Activated naive CD8-positive, alpha-beta T cell (primary cell): ENCODE results near the gene PRPF6.
A peak's percentile ranks its signal among the peaks of the same experiment; 100 is the strongest.

ENCODE experiments used
- H3K27ac Mint-ChIP-seq: one replicate; pipeline ENCODE4 v1.8.0; 2021; ENCODE audit warnings: mixed read lengths
- H3K27me3 Mint-ChIP-seq: one replicate; pipeline ENCODE4 v1.8.0; 2021; ENCODE audit warnings: mixed read lengths
- H3K36me3 Mint-ChIP-seq: one replicate; pipeline ENCODE4 v1.8.0; 2021; ENCODE audit warnings: mixed read lengths
- H3K4me1 Mint-ChIP-seq: one replicate; pipeline ENCODE4 v1.8.0; 2021; ENCODE audit warnings: low read depth, mixed read lengths
- H3K4me3 Mint-ChIP-seq: one replicate; pipeline ENCODE4 v1.8.0; 2021; ENCODE audit warnings: mild to moderate bottlenecking, mixed read lengths
- H3K9me3 Mint-ChIP-seq: one replicate; pipeline ENCODE4 v1.8.0; 2021; ENCODE audit warnings: low read depth, mixed read lengths

The PRPF6 gene

GRCh38 chr20:63942969-63943807 lies 37.7 kb upstream of the PRPF6 start:
- no peaks in the 10 kb centered on the region for H3K36me3 Mint-ChIP-seq
- H3K4me1 Mint-ChIP-seq = peaks cover 24% of the 10 kb centered on the region
- no peak overlapping the region for H3K27ac Mint-ChIP-seq
- no peaks in the 10 kb centered on the region for H3K9me3 Mint-ChIP-seq
- H3K27me3 Mint-ChIP-seq = no peaks in the 10 kb centered on the region
- no peak overlapping the region for H3K4me3 Mint-ChIP-seq

GRCh38 chr20:63943808-63944077 lies 37.2 kb upstream of the PRPF6 start:
- Mint-ChIP-seq H3K9me3 (no peaks in the 10 kb centered on the region), H3K27ac (no peak overlapping the region), H3K27me3 (no peaks in the 10 kb centered on the region), H3K4me3 (no peak overlapping the region), H3K4me1 (peaks cover 28% of the 10 kb centered on the region), H3K36me3 (no peaks in the 10 kb centered on the region)

GRCh38 chr20:63944078-63944941 lies 36.6 kb upstream of the PRPF6 start:
- no peak overlapping the region for H3K4me3 Mint-ChIP-seq
- no peaks in the 10 kb centered on the region for H3K27me3 Mint-ChIP-seq
- peaks cover 34% of the 10 kb centered on the region for H3K4me1 Mint-ChIP-seq
- no peak overlapping the region for H3K27ac Mint-ChIP-seq
- no peaks in the 10 kb centered on the region for H3K36me3 Mint-ChIP-seq
- no peaks in the 10 kb centered on the region for H3K9me3 Mint-ChIP-seq

GRCh38 chr20:63945031-63945658 lies 35.8 kb upstream of the PRPF6 start:
- H3K36me3 Mint-ChIP-seq = no peaks in the 10 kb centered on the region
- H3K4me3 Mint-ChIP-seq = no peak overlapping the region
- H3K4me1 Mint-ChIP-seq = peaks cover 40% of the 10 kb centered on the region
- H3K27ac Mint-ChIP-seq = no peak overlapping the region
- H3K9me3 Mint-ChIP-seq = no peaks in the 10 kb centered on the region
- H3K27me3 Mint-ChIP-seq = no peaks in the 10 kb centered on the region

GRCh38 chr20:63945921-63946920 lies 34.7 kb upstream of the PRPF6 start:
- Mint-ChIP-seq H3K9me3 (no peaks in the 10 kb centered on the region), H3K27ac (no peak overlapping the region), H3K36me3 (no peaks in the 10 kb centered on the region), H3K27me3 (no peaks in the 10 kb centered on the region), H3K4me1 (peaks cover 38% of the 10 kb centered on the region), H3K4me3 (no peak overlapping the region)

GRCh38 chr20:63946986-63947637 lies 33.8 kb upstream of the PRPF6 start:
- no peaks in the 10 kb centered on the region for H3K36me3 Mint-ChIP-seq
- H3K4me1 Mint-ChIP-seq = peaks cover 36% of the 10 kb centered on the region
- H3K4me3 Mint-ChIP-seq = peak overlapping the region; percentile 89
- H3K27me3 Mint-ChIP-seq = no peaks in the 10 kb centered on the region
- no peaks in the 10 kb centered on the region for H3K9me3 Mint-ChIP-seq
- peak overlapping the region; percentile 79 for H3K27ac Mint-ChIP-seq

- Mint-ChIP-seq H3K27me3 (no peaks in the 10 kb centered on the region), H3K36me3 (no peaks in the 10 kb centered on the region), H3K27ac (peak overlapping the region; percentile 87), H3K4me3 (peak overlapping the region; percentile 89), H3K9me3 (no peaks in the 10 kb centered on the region), H3K4me1 (peaks cover 37% of the 10 kb centered on the region)
Observed at GRCh38 chr20:63947638-63948456, 33.1 kb upstream of the PRPF6 start.

- H3K27me3 Mint-ChIP-seq = no peaks in the 10 kb centered on the region
- no peak overlapping the region for H3K4me3 Mint-ChIP-seq
- no peak overlapping the region for H3K27ac Mint-ChIP-seq
- no peaks in the 10 kb centered on the region for H3K9me3 Mint-ChIP-seq
- H3K36me3 Mint-ChIP-seq = no peaks in the 10 kb centered on the region
- peaks cover 54% of the 10 kb centered on the region for H3K4me1 Mint-ChIP-seq
Observed at GRCh38 chr20:63950701-63951397, 30.1 kb upstream of the PRPF6 start.

GRCh38 chr20:63951398-63952209 lies 29.3 kb upstream of the PRPF6 start:
- no peak overlapping the region for H3K4me3 Mint-ChIP-seq
- H3K36me3 Mint-ChIP-seq = no peaks in the 10 kb centered on the region
- peaks cover 55% of the 10 kb centered on the region for H3K4me1 Mint-ChIP-seq
- no peak overlapping the region for H3K27ac Mint-ChIP-seq
- H3K27me3 Mint-ChIP-seq = no peaks in the 10 kb centered on the region
- H3K9me3 Mint-ChIP-seq = no peaks in the 10 kb centered on the region

- no peaks in the 10 kb centered on the region for H3K9me3 Mint-ChIP-seq
- no peaks in the 10 kb centered on the region for H3K27me3 Mint-ChIP-seq
- peaks cover 53% of the 10 kb centered on the region for H3K4me1 Mint-ChIP-seq
- H3K27ac Mint-ChIP-seq = no peak overlapping the region
- H3K36me3 Mint-ChIP-seq = no peaks in the 10 kb centered on the region
- H3K4me3 Mint-ChIP-seq = no peak overlapping the region
Observed at GRCh38 chr20:63952210-63952535, 28.8 kb upstream of the PRPF6 start.

GRCh38 chr20:63952769-63953168 lies 28.2 kb upstream of the PRPF6 start:
- H3K4me1 Mint-ChIP-seq = peaks cover 49% of the 10 kb centered on the region
- H3K27me3 Mint-ChIP-seq = no peaks in the 10 kb centered on the region
- H3K4me3 Mint-ChIP-seq = peak overlapping the region; percentile 42
- H3K9me3 Mint-ChIP-seq = no peaks in the 10 kb centered on the region
- no peaks in the 10 kb centered on the region for H3K36me3 Mint-ChIP-seq
- H3K27ac Mint-ChIP-seq = no peak overlapping the region

GRCh38 chr20:63953764-63954429 lies 27.0 kb upstream of the PRPF6 start:
- H3K27ac Mint-ChIP-seq = peak overlapping the region; percentile 58
- H3K36me3 Mint-ChIP-seq = no peaks in the 10 kb centered on the region
- H3K4me1 Mint-ChIP-seq = peaks cover 46% of the 10 kb centered on the region
- no peaks in the 10 kb centered on the region for H3K27me3 Mint-ChIP-seq
- peak overlapping the region; percentile 84 for H3K4me3 Mint-ChIP-seq
- H3K9me3 Mint-ChIP-seq = no peaks in the 10 kb centered on the region
